NCI-H2227 treated with DMSO at 0.1 percent for 48 hours (cell line): ENCODE data around the gene CCDC27.

ENCODE experiments used
- DNase-seq: peaks from one replicate; lab custom pipeline; 2025; lab: John Stamatoyannopoulos, UW

Gene CCDC27

DNA sequence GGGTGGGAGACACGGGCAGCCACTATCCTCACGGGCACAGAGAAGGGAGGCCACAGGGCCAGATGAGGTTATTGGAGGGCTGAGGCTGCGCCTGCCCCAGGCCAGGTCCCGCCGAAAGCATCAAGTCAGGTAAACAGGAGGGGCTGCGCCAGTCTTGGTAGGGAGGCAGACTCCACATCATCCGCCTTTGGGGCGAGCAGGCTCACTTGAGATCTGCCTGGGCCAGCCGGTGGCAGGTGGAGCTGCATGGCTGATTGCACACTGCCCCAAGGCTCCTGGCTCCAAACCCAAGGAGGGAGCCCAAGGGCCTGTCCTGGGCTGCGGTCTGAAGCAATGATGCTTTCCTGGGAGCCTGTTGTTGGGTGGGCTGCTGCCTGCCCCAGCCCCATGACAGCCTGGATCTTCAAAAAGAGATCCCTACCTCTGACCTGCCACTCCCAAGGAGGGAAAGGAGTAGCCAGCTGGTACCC, 24.9 kb downstream of the CCDC27 start:
- DNase-seq = no peak

DNA sequence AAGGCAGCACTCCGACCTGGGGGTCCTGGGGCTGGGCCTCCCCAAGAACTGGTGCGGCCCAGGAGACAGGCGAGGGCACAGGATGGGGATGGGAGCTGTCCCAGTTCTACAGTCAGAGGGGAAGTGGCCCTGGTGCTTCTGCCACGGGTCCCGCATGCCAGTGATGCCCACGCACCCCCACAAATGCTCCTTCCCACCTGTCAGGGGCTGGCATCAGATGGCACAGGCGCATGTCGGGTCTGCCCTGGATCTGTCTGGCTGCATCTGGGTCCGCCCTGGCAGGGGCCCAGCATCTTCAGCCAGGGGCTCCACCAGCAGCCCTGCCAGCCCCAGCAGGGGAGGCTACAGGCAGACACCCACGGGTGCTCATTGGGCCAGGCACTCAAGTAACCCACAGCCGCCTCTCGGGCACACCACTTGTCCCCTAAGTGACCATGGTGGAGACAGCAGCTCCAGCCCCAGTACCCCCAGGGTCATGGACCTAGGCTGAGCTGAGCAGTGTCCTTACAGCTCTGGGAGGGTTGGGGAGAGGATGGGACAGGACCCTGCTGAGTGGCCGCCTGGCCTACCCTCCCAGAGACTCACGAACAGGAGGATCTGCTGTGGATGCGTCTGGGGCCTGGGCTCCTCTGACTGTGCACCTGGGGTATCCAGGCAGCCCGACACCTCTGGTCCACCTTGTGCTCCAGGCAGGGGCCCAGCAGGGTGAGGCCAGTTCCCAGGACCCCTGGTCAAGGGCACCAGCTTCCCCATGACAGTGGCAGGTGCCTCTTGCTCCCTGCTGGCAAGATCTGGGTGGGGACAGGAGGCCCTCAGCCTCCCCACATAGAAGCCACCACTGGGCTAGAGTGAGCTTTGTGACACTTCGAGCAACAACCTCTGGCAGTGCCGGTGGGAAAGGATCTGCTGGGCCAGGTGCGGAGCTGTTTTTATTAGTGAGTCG, 25.7 kb downstream of the CCDC27 start:
- DNase-seq = no peak

- no peak for DNase-seq
These were observed 26.5 kb downstream of the CCDC27 start for GRCh38 chr1:3778590-3779264.

- DNase-seq = no peak
These were observed 27.1 kb downstream of the CCDC27 start for GRCh38 chr1:3779265-3779911.

GRCh38 chr1:3779912-3780416, 27.7 kb downstream of the CCDC27 start:
- no peak for DNase-seq

GRCh38 chr1:3780901-3781300, 28.7 kb downstream of the CCDC27 start:
- DNase-seq = no peak

- no peak for DNase-seq
These were observed 31.6 kb downstream of the CCDC27 start for GRCh38 chr1:3783651-3784474.

DNA sequence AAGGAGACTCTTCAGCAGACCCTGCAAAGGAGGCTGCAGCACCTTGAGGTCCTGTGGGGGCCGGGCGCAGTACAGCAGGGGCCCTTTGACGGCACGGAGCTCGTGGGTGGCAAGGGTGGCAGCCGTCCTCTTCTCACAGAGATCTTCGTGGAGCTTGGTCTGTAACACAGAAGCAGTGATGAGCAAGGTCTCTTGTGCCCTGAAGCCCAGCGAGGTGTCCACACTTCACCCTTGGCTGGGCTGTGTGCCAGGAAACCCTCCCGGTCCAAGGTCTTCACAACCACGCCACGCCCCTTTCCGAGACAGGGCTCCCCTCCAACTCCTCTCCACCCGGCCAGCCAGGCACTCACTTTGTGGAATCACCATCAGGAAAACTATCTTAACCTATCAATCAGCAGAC, 32.8 kb downstream of the CCDC27 start:
- DNase-seq = no peak

GRCh38 chr1:3785456-3786157, 33.4 kb downstream of the CCDC27 start:
- DNase-seq = no peak

DNA sequence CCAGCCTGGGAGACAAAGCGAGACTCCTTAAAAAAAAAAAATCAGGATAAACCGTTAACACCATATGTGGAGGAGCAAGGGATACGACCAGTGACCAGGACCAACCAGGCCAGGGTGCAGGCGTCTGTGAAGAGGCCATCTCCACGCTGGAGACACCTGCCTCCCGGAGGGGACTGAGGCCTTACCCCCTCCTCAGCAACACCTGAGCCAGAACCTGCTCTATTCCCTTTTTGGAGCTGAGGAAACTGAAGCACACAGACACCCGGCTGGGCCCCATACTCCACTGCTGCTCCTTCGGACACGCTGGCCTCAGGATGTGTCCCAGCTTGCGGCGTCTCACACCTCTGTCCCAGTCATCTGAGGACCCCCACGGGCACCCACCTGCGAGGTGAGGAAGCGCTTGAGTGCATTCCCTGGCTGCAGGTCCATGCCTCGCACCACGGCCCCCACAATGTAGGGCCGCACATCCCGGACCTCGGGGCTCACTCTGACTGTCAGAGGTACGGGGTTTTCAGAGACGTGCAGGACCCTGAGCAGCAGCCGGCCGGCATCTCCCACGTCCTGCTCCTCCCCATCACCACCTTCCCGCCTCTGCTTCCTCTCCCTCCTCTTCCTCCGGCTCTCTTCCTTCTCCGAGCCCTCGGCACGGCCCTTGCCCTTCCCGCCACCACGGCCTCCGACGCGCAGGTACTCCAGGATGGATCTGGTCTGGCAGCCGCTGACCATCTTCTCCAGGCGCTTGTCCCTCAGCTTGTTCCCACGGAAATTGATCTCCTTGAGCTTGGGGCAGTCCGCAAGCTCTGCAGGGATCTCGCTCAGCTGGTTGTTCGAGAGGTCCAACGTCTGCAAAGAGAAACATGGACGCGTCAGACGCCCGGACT, 34.5 kb downstream of the CCDC27 start:
- DNase-seq = no peak

- DNase-seq = no peak
These were observed 35.1 kb downstream of the CCDC27 start for GRCh38 chr1:3787349-3787715.

DNA sequence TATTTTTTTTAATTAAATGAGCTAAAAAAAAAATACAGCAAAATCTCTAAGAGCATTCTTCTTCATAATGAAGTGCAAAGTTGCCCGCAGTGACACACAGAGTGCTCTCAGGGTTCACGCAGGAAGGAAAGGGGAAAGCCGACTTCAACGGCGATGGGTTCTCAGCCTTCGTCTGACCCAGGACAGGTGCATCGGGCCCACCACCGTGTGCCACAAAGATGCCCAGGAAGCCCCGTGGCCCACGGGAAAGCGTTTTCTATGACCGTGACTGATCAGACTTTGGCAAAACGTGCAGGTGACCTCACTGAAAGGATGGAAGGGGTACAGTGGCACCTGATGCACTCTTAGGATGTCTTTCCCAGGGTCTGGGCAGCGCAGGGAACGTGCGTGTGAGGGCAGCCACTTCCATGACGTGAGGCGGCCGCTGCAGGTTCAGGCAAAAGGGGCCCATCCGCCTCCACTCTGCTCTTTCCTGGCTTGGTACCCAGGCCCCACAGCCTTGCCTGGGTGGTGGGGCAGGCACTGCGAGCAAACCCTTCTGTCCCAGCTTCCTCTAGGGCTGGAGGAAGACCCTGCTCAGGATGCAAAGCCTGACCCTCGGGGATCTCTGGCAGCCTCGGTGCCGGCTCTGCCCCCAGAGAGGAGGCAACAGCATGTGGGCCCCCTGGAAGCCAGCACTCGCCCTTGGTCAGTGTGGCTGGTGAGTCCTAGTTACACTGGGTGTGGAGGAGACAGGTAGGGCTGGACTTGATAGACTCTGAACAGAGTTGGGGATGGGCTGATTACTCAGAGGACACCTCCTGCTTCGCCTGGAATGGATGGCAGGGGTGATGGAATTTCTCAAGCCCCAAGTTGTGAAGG, 35.7 kb downstream of the CCDC27 start:
- DNase-seq = no peak

DNA sequence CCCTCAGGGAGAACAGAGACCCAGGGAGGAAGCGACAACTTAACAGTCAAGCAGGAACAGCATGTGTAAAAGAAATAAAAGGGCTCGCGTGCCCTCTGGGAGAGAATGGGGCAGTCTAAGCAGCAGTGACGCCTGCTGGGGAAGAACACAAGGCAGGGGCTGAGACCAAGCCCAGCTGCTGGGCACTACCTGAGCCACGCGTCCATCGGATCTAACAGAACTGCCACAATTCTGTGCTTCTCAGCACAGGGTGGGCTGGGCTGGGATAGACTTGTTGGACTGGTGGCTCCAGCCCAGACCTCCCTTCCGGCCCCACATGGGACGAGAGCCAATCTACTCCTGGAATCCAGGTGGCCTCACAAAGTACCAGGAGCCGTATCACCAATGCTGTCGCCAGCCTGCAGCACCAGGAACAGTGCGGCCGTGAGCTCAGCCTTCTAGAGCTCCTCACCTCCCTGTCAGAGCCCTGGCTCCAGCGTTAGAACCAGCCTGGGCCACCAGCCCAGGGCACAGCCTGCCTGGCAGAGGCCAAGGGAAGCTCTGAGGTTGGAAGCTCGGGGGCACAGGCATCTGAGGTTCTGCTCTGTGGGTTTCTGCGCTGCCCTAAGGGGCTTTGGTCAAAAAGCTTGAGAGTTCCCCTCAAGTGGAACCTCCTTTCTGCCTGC, 36.6 kb downstream of the CCDC27 start:
- DNase-seq = no peak

DNA sequence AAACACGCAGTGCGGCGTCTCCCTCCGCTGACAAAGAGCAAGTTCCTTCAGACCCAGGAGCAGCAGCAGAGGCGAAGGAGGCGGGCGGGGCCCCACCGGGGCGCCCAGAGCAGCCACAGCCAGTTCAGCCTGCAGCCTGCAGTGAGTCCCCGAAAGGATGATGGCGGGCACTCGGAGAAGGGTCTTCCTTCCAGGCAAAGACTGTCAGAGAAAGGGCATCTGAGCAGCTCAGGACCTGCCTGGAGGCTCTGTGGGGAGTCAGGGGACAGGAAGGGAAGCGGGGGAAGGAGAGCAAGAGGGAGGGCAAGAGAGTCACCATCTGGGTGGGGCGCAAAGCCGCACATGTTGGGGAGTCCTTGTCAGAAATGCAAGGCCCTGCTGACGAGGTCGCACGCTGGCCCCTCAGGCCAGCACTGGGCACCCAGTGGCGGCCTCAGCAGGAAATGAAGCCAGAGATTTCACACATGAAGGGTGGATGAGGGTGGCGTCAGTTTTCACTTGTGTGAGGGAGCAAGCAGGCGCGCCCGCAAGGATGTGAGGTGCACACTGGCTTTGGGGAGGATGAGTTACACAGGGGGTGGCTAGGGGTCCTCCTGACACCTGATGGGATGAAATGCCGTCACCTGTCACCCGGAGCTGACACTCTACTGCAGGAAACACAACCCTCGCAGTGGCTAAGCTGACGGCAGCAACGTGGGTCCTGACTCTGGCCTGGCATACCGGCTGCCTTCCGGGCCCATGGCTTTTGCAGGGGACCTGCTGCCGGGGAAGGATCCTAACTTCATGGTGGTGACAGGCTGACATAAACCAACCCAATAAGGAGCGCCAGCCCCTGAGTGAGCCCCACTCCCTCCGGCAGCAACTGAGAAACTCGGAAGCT, 37.4 kb downstream of the CCDC27 start:
- DNase-seq = no peak

GRCh38 chr1:3790500-3790923, 38.3 kb downstream of the CCDC27 start:
- DNase-seq = no peak

DNA sequence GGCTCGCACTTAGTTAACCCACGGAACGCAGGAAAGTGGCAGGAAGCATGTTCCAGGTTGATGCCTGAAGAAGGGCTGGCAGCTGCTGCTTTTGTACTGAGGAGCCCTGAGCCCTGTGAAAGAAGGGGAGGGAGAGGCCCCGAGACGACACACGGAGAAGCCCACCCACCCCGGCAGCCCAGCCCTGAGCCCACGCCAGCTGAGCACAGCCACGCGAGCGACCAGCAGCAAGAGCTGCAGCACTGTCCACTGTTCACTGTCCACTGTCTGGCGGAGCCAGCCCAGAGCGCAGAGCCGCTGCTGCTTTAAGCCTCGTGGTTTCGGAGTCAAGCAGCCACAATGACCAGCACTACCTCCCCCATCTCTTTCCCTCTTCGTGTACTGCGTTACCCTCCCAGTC, 38.7 kb downstream of the CCDC27 start:
- DNase-seq = no peak

GRCh38 chr1:3795453-3796214, 43.4 kb downstream of the CCDC27 start:
- no peak for DNase-seq
